Non-pigmented ciliary epithelial cell (primary cell): ENCODE data around the gene RFPL3.
"Not testable (repeated sequence)": the region's sequence is repeated elsewhere in the genome, so short reads cannot be mapped to it uniquely, and the experiment has no call there.

Experiments used
- DNase-seq: peaks from one replicate; pipeline ENCODE4 v3.0.0-alpha.2; 2010; ENCODE audit warnings: low read depth

RFPL3 gene

GRCh38 chr22:32331236-32331917 is 26.3 kb upstream of the RFPL3 start:
- no peak for DNase-seq

GRCh38 chr22:32331918-32332725 is 25.5 kb upstream of the RFPL3 start:
- no peak for DNase-seq

DNA sequence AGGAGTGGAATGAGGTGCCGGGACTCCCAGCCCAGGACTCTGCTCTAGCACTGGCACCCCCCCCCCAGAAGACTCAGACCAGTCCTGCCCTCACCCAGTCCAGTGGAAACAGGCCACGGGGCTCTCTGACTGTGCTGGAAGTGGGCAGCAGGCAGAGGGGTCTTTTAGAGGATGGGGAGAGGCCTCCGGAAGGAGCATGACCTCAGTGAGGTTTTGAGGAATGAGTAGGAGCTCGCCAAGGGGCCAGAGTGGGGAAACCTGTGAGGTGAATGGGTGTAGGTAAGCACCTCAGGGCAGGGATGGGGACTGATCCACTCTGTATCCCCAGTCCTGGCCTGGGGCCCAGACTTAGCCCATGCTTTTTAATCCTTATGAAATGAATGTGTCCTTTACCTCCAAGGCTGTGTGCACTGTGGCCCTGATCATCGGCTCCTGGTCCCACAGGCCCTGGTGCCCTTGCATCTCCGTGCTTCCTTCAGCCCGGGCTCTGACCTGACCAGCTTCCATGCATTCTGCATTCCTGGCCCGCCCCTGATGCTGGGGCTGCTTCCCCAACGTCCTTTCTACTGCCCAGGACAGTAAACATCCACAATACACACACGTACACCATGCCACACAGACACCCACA is 24.4 kb upstream of the RFPL3 start:
- DNase-seq = no peak

DNA sequence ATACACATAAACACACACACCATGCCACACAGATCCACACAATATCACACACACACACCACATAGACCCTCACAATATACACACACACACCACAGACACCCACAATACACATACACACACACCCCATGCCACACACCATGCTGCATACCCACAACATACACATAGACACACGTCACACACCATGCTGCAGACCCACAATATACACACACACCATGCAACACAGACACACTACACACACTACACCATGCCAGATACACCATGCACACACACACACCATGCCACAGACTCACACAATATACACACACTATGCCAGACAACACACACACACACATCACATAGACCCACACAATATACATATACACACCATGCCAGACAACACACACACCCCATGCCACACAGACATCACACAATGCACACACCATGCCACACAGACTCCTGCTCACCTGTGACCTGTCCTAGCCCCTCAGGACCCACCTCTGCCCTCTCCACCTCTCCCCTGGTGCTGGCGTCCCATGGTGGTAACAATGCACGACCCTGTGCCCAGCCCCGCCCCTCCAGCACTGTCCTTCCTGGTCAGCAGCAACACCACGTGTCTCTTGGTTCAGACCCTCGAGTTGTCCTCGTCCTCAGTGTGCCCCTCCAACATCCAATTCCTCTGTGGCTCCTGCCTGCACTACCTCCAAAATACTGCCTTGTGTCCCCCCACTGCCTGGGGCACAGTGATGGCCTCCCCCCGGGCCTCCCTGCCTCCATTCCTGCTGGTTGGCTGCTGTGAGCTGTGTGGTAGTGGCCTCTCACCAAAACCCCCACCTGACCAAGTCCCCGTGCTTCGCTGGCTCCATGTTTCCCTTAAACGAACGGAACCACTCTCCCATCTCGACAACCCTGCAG is 23.7 kb upstream of the RFPL3 start:
- no peak for DNase-seq

GRCh38 chr22:32334660-32335365 is 22.9 kb upstream of the RFPL3 start:
- no peak for DNase-seq

GRCh38 chr22:32335471-32335870 is 22.2 kb upstream of the RFPL3 start:
- DNase-seq = no peak

DNA sequence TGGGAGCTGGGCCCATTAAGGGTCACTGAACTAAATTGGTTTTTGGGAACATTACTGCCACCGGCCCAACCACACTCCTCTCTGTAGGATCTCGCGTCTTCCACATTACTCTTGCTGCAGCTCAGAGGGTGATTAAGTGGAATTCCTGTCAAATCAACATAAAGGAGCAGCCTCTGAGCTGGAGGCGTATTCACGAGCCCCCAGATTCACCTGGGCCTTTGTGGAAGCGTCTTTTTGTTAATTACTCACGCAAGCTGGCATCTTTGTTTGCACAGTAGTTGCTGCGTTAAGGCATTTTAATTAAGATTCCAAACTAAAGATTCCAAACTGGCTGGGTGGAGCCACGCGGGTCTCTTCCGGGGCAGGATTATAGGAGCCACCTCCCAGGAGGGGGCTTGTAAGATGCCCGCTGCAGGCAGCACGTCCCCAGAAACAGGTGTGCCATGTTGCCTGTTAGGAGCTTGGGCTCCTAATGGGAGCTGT is 21.5 kb upstream of the RFPL3 start:
- DNase-seq = no peak

- DNase-seq = no peak
Observed at GRCh38 chr22:32336771-32337424, 20.8 kb upstream of the RFPL3 start.

GRCh38 chr22:32337425-32337824 is 20.2 kb upstream of the RFPL3 start:
- DNase-seq = not testable (repeated sequence)

- no peak for DNase-seq
Observed at GRCh38 chr22:32338757-32339156, 18.9 kb upstream of the RFPL3 start.

GRCh38 chr22:32339190-32340012 is 18.3 kb upstream of the RFPL3 start:
- no peak for DNase-seq

DNA sequence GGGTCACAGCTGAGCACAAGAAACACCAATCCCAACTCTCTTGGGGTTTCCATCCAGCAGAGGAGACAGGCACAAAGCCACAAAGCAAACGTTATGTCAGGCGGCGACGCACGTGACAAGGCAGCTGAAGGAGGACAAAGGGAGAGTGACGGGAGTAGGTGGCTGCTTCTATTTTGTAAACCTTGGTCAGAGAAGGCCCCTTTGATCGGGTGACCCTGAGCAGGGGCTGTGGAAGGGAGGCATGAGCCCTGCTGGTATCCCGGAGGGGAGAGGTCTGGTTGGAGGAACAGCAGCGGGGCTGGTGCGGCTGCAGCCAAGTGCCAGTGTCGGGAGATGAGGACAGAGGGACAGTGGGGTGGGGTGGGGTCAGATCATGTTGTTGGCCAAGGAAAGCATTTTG is 17.3 kb upstream of the RFPL3 start:
- no peak for DNase-seq

GRCh38 chr22:32341122-32341740 is 16.4 kb upstream of the RFPL3 start:
- DNase-seq = no peak

GRCh38 chr22:32342977-32343376 is 14.7 kb upstream of the RFPL3 start:
- DNase-seq = no peak

- no peak for DNase-seq
Observed at GRCh38 chr22:32343941-32344340, 13.7 kb upstream of the RFPL3 start.

GRCh38 chr22:32348031-32348611 is 9.5 kb upstream of the RFPL3 start:
- DNase-seq = no peak

DNA sequence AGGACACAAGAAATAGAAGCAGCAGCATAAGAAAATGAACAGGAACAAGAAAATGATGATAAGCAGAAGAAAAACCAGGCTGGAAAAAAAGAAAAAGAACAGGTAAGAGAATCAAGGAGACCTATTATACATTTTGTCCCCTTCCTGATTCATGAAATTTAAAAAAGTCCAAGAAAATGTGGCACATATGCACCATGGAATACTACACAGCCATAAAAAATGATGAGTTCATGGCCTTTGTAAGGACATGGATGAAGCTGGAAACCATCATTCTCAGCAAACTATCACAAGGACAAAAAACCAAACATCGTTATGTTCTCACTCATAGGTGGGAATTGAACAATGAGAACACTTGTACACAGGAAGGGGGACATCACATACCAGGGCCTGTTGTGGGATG is 5.8 kb upstream of the RFPL3 start:
- DNase-seq = not testable (repeated sequence)

DNA sequence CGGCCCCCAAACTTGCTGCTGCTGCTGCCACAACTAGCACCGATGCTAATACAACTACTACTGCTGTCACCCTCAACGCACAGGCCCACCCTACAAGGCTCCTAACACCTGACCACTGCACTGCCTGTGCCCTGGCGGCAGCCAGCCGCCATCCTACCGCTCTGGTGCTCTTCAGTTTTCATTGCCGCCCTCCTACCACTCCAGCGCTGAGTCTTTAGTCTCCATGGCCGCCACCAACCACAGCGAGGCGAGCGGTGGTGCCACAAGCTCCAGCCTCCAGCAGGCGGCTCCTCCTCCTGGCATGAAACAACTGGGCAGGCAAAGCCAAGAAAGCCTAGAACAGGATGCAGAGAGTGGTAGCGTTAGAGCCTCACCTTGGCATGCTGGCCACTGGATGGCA is 5.0 kb upstream of the RFPL3 start:
- DNase-seq = no peak

DNA sequence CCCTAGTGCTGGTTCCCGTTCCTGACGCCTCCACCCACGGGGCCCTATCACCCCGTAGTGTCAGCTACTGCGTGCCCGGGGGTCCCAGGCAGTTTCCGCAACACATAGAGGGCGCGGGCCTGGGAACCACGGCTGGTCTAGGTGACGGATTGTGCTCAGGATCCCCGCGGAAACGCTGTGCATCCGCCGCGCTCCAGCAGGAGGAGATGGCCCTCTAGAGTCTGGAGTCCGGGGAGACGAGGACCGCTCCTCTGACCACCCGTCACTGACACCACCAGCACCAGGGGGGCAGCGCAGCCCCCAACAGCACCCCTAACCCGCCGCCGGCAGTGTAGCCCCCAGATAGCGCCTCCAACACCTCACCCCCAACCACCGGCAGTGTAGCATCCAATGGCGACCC is 4.4 kb upstream of the RFPL3 start:
- no peak for DNase-seq
